ENCODE results near the gene TPMT. TPM values are rescaled to one million over a fixed set of nuclear protein-coding genes. Genes with fewer than 3 reads are reported as not detected.
"Not testable (repeated sequence)": the region's sequence is repeated elsewhere in the genome, so short reads cannot be mapped to it uniquely, and the experiment has no call there.

TPMT gene
- 15.1 TPM for polyA plus RNA-seq (2013, experiment 1 of 2; ENCODE audit: insufficient read length)
- polyA plus RNA-seq (2013, experiment 2 of 2; ENCODE audit: insufficient read length) = 15.7 TPM

DNA sequence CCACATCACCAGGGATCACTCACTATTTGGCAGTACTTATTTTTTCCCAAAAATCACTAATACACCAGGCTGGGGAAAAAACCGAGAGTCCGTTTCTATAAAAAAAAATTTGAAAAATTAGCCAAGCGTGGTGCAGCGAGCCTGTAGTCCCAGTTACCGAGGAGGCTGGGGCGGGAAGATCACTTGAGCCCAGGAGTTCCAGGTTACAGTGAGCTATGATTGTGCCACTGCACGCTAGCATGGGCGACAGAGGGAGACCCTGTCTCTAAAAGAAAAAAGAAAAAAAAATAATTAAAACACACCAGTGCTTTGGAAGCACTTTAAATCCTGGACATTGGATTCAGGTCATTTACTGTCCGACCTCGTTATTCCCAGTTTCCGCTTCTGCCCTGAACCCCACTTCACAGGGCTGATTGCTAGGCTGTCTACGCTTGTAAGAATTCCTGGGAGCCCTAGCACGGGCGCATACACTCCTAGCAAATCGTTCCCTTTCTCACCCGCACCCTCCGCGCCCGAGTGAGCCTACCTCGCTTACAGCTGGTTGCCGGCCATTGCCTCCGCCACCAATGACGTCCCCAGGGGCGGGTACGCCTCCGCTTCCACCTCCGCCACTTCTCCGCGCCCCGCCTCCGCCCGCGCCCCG is at the start of gene TPMT:
Gene TPMT, minus strand, starts transcription at position 571 of the 643 bp plus-strand sequence. CDS start 5,950 bp downstream, outside the sequence.
- no peak for DNase-seq

DNA sequence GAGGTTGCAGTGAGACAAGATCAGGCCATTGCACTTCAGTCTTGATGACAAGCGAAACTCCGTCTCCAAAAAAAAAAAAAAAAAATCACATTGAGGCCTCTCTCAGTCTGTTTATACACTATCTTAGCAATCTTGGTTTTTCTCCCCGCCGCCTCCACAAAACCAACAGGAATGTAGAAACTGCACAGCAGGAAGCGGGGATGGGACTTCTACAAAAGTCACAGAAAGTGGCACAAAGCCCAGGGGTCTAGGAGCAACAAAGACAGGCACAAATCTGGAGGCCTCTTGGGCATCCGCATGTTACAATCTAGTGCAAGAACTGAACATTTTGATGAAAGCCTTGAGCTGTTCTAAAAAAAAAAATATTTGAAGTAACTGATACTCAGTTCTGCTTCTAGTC is 48.9 kb upstream of the TPMT start:
- DNase-seq = peak; percentile 24

- no peak for DNase-seq
These were observed 37.1 kb upstream of the TPMT start for GRCh38 chr6:18192026-18192425.

DNA sequence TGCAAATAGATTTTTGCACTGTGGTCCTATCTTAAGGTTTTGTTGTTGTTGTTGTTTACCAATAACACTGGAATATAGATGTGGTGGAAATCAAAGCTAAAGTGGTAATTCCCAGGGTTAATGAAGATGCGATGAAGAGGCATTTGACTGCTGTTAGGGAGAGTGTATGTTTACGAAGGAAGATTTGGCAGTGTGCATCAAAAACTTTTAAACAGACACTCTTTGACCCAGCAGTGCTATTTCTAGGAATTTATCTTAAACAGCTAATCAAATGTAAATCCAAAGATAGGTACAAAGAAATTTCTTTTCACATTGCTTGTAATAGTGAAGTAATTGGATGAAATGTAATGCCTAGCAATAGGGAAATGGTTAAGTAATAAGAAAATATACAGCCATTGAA is 34.3 kb upstream of the TPMT start:
- DNase-seq = no peak

DNA sequence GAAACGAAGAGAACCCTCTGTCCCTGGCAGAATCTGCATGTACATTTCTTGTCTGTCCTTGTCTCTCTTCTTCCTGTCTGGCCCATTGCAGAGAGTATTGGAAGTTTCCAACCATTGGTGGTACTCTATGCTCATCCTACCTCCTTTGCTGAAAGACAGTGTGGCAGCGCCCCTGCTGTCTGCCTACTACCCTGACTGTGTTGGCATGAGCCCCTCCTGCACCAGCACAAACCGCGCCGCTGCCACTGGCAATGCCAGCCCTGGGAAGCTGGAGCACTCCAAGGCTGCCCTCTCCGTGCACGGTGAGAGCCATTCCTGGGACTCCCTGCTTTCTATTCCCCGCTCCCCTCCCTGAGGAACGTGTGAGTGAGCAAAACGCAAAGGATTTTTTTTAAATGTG is 32.8 kb upstream of the TPMT start:
- DNase-seq = no peak

GRCh38 chr6:18186540-18187250 is 31.8 kb upstream of the TPMT start:
- peak; percentile 36 for DNase-seq

DNA sequence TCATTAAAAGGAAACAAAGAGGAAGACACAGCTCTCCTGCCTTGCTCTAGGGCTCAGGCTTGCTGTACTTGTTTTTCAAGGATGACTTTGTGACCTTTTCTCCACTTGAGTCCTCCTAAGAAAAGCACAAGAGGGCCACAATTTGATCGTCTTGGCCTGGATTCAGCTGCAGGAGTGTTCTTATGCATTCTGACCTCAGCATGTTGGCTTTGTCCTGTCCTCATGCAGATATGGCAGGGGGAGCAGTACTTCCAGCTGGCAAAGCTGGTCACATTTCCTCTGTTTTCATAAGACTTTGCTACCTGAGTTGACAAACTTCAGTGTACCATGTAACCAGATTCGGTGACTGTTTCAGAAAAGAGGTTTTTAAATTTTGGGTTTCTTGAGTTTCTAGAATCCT is 31.2 kb upstream of the TPMT start:
- DNase-seq = no peak

DNA sequence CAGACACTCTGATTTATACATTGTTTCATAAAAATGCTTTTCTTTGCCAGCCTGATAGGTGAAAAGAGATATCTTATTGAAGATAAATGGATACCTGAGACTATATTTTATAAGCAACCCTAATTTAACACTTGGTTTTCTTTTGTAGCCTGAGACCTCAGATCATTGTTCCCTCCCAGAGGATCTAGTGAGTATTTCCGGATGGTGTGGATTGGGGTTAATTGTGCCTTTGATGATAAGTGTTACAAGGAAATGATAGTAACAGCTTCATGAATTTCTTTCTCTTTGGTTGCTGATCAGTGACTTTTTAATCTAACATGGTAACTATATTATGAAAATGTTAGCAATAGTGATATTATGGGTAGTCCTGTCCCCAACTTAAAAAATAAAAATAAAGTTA is 30.7 kb upstream of the TPMT start:
- DNase-seq = no peak

DNA sequence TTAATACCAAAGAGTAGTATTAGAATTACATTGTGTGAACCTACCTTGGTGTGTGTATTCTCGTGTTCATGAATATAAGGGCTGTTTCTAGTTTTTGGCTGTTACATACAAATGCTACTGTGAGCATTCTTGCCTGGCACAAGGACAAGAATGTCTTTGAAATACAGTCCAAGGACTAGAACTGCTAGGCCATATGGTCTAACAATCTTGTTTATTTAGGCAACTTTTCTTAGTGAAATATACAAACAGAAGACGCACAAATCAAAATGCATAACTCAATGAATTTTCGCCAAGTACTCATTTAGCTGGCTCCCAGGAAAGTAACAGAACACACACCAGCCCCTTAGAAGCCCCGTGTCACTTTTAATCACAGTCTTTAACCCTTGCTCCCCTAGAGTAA is 28.9 kb upstream of the TPMT start:
- peak; percentile 17 for DNase-seq

DNA sequence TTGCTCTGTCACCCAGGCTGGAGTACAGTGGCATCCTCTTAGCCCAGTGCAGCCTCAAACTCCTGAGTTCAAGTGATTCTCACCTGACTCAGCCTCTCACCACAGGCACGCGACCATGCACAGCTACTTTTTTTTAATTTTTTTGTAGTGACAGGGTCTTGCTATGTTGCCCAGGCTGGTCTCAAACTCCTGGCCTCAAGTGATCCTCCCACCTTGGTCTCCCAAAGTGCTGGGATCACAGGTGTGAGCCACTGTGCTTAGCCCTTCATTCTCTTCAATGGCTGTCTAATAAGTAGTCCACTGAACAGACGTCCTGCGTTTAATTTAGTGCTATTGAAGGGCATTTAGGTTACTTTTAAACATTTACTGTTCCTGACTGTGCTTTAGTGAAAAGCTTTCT is 27.7 kb upstream of the TPMT start:
- DNase-seq = no peak

GRCh38 chr6:18179770-18180356 is 25.0 kb upstream of the TPMT start:
- no peak for DNase-seq

DNA sequence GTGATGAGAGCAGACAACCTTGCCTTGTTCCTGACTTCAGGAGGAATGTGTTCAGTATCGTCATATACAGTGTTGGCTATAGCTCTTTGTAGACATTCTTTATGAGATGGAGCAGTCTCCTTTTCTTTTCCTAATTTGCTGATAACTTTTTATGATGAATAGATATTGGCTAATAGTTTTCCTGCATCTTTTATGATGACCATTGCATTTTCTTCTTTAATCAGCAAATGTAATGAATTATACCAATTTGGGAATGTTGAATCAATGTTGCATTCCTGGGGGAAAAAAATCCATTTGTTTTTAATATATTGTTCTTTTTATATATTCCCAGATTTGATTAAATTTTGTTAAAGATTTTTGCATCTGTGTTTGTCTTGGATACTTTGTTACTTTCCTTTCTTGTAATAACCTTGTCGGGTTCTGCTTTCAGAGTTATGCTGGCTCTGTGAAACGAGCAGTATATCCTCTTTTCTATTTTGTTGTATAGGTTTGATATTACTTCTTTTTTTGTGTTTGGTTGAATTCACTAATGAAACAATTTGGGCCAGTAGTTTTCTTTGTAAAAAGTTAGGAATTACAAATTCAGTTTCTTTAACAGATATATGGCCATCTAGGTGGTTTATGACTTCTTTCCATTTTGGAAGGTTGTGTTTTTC is 24.2 kb upstream of the TPMT start:
- DNase-seq = no peak

GRCh38 chr6:18177286-18177965 is 22.5 kb upstream of the TPMT start:
- DNase-seq = no peak

DNA sequence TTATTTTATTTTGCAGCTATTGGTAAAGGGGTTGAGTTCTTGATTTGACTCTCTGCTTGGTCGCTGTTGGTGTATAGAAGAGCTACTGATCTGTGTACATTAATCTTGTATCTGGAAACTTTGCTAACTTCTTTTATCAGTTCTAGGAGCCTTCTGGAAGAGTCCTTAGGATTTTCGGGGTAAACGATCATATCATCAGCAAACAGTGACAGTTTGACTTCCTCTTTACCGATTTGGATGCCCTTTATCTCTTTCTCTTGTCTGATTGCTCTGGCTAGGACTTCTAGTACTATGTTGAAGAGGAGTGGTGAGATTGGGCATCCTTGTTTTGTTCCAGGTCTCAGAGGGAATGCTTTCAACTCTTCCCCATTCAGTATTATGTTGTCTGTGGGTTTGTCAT is 21.3 kb upstream of the TPMT start:
- not testable (repeated sequence) for DNase-seq

DNA sequence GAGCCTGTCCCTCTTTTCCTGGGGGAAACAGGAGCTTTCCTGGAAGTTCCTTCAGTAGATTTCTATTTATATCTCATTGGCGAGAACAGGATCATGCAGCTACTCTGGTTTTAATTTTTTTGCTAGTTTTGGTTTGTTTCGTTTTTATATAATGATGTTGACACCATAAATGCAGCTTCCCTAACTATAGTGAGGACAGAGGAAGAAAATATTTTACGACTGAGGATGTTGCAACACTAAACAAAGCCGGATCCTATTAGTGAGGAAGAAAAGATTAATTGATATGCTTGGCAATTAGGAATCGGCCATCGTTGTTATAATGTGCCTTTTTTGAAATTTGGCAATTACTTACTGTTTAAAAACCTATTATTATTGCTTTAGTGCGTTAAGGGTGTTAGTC is 17.0 kb upstream of the TPMT start:
- DNase-seq = no peak

DNA sequence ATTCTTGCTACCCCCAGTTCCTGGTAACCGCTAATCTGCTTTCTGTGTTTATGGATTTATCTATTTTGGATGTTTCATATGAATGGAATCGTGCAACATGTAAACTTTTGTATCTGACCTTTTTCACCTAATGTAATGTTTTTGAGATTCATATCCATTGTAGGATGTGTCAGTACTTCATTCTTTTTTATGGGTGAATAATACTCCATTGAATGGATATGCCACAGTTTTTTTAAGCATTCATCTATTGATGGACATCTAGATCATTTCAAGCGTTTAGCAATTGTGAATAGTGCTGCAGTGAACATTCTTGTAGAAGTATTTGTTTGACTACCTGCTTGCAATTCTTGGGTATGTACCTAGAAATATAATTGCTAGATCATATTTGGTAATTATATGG is 13.4 kb upstream of the TPMT start:
- no peak for DNase-seq

DNA sequence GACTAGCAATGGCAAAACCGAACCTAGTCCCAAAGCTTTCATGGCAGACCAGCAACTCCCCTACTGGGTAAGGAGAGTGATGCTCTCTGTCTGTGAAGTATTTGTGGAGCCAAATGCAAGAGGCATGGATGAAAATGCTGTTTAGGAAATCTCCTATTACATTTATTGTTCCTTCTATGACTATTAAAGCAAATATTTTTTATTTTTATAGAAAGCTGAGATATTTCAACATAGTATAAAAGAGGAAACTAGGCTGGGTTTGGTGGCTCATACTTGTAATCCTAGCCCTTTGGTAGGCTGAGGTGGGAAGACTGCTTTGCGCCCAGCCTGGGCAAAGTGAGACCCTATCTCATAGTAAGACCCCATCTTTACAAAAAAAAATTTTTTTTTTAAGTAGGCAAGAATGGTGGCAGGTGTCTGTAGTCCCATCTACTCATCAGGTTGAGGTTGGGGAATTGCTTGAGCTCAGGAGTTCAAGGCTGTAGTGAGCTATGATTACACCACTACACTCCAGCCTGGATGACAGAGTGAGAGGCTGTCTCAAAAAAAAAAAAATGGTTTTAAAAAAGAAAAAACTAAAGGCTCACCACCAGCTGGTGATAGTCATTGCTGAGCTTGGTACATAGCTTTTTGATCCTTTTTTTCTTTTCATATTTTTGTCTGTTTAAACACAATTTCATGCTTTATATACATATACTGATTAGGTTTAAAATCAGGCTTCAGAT is 11.6 kb upstream of the TPMT start:
- no peak for DNase-seq

- no peak for DNase-seq
These were observed 10.9 kb upstream of the TPMT start for GRCh38 chr6:18165751-18166150.

- DNase-seq = no peak
These were observed 7.5 kb upstream of the TPMT start for GRCh38 chr6:18162401-18162800.

GRCh38 chr6:18161431-18161830 is 6.6 kb upstream of the TPMT start:
- no peak for DNase-seq

DNA sequence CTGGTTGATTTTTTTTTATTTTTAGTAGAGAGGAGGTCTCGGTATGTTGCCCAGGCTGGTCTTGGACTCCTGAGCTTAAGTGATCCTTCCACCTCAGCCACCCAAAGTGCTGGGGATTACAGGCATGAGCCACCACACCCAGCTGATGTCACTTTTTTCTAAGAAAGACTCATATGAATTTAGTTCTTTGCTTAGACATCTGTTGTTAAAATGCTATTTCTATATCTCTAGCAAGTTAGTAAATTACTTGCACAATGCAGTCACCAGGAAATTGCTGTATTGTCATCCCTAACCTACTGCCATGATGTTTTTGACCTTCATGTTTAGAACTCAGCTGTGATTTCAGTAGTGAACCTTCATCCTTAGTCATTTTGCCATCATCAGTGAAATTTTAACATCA is 6.0 kb upstream of the TPMT start:
- no peak for DNase-seq

DNA sequence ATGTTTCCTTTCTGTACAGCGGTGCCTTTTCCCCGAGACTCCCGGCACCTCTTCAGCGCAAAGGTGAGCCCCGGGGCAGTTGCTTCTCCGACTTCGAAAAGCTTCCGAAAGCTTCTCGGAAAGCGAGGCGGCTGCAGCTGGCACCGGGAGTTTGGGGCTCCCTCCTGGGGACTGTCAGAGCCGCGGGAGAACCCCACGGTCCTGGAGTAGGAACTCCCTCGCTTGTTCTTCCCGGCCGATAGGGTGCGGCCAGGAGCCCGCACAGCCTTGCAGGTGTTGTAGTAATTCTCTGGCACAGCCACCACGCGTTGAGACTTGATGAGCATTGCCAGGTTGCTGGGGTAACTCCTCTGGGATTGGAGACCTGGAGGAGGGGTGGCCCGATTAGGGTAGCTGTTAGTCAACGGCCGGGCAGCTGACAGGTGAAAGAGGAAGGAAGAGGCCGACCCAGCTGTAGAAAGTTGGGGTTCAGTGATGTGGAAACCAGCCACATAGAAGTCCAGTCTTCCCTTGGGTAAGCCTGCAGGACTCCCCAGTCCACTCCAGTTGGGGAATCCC is 1.1 kb upstream of the TPMT start:
- peak; percentile 17 for DNase-seq
